NCI-H1694 treated with DMSO at 0.1 percent for 48 hours (cell line): ENCODE results near the gene KRTAP5-3.
"Not testable (repeated sequence)": the region's sequence is repeated elsewhere in the genome, so short reads cannot be mapped to it uniquely, and the experiment has no call there.

Source experiments
- DNase-seq: peaks from one replicate; lab custom pipeline; 2025; lab: John Stamatoyannopoulos, UW

KRTAP5-3 gene, protein sequence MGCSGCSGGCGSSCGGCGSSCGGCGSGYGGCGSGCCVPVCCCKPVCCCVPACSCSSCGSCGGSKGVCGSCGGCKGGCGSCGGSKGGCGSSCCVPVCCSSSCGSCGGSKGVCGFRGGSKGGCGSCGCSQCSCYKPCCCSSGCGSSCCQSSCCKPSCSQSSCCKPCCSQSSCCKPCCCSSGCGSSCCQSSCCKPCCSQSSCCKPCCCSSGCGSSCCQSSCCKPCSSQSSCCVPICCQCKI

DNA sequence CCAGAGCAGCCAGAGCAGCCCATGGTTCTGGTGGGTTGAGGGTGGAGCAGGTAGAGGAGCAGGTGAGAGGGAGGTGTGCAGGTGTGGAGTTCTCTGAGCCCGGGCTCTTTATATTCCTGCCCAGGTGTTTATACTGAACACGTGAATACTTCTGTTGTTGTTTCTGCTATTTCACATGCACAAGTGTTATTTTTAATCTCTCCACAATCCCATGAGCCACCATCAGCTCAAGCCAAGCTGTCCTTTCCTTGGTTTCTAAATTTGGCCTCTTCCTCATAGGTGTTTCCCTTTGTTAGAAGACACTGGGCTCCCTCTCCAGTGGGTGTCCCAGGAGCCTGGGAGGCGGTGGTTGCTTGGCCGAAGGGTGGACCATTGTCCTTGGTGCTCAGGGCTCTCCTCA, at the start of gene KRTAP5-3:
Gene KRTAP5-3 (minus strand): TSS at position 101 of the 400 bp plus-strand sequence. CDS start 78 bp downstream, at position 23.
- DNase-seq = no peak

DNA sequence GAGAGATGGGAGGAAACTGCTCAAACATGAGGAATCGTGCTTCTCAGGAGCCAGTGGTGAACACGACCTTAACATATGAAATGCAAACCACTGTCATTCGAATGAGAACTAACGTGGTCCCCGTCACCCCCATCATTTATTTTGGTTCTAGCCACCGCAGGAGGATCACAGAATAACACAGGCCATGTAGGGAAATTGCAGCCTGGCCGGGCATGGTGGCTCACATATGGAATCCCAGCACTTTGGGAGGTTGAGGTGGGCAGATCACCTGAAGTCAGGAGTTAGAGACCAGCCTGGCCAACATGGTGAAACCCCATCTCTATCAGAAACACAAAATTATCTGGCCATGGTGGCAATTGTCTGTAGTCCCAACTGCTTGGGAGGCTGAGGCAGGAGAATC, 48.4 kb upstream of the KRTAP5-3 start:
- no peak for DNase-seq

DNA sequence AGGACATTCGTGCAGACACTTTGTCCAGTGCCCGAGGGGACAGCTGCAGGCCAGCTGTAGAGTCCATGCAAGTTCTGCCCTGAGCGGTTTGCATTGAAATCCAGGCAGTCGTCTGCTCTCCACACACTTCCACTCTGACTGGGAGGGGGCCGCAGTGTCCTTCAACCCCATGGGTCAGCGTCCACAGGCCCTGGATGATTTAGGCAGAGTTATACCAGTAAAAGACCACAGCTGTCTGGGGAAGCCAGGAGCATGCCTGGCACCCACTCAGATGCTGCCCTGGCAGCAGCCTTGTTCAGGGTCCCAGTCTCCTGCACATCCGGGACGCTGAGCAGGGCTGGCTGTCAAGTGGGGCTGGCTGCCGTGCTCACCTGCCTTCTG, 47.8 kb upstream of the KRTAP5-3 start:
- no peak for DNase-seq

DNA sequence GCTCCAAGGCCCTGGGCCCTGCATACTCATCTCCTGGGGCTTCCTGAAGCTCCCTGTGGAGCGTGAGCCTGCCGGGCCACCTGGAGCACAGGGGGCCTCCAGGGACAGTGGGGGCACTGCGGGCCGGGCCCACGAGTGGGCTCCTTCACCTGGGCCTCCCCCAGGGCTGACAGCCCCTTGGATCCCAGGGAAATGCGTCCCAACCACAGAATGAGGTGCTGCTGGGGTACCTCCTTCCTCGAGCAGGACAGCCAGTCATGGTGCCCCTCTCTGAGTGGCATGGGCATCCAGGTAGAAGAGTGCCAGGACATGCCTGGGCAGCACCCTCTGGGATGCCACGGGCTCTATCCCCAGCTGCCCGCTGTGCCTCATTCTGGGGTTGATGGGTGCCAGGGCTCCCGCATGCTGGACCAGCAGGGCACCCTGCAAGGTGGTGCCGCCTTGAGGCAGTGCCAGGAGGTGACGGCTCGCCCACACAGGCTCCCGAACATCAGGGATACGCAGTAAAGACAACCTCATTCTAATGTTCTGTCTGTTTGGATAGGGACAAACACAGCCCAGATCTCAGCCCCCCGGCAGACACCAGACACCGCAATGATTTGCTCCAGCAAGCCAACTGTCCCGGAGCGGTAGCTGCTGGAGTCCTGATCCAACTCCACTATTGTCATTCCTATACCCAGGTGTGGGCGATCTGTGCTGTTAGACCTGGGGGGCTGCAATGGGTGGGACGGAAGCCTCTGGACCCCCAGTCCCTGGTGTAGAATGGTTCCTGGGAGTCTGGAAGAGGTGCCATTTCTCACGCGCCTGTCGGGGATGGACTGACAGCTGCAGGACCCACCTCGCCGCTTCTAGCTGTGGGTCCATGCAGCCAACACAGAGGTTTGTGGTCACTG, 47.2 kb upstream of the KRTAP5-3 start:
- DNase-seq = no peak

- no peak for DNase-seq
These were observed 46.3 kb upstream of the KRTAP5-3 start for GRCh38 chr11:1654388-1655167.

GRCh38 chr11:1653541-1654387, 45.5 kb upstream of the KRTAP5-3 start:
- DNase-seq = no peak

GRCh38 chr11:1652771-1653540, 44.7 kb upstream of the KRTAP5-3 start:
- DNase-seq = no peak

- no peak for DNase-seq
These were observed 44.1 kb upstream of the KRTAP5-3 start for GRCh38 chr11:1652442-1652770.

DNA sequence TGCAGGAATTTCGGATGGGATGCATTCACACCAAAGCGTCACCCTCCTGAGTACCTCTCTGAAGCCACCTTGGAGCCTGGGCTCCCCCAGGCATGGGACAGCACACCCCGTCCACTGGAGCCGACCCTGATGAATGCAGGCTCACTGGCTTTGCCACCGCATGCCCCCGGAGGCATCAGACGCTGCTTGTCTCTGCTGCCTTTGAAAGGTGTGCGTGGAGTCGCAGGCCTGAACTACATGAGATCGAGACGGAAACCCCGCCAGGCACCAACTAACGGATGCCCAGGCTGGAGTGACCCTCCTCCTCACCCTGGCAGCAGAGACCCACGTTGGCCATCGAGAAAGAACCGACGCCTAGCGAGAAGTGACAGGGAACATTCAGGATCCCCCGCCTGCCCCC, 43.8 kb upstream of the KRTAP5-3 start:
- DNase-seq = no peak

GRCh38 chr11:1651411-1651980, 43.2 kb upstream of the KRTAP5-3 start:
- no peak for DNase-seq

DNA sequence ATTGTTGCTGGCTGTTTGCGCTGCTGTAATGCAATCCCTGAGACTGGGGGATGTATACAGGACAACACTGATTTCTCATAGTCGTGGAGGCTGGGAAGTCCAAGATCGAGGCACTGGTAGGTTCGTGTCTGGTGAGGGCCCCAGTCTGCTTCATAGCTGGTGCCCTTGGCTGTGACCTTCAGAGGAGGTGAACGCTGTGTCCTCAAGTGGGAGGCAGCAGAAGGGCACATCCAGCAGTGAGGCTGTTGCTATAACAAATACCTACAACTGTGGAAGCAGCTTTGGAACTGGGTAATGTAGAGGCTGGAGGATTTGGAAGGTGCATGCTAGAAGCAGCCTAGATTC, 42.6 kb upstream of the KRTAP5-3 start:
- no peak for DNase-seq

GRCh38 chr11:1650034-1650917, 42.0 kb upstream of the KRTAP5-3 start:
- no peak for DNase-seq

DNA sequence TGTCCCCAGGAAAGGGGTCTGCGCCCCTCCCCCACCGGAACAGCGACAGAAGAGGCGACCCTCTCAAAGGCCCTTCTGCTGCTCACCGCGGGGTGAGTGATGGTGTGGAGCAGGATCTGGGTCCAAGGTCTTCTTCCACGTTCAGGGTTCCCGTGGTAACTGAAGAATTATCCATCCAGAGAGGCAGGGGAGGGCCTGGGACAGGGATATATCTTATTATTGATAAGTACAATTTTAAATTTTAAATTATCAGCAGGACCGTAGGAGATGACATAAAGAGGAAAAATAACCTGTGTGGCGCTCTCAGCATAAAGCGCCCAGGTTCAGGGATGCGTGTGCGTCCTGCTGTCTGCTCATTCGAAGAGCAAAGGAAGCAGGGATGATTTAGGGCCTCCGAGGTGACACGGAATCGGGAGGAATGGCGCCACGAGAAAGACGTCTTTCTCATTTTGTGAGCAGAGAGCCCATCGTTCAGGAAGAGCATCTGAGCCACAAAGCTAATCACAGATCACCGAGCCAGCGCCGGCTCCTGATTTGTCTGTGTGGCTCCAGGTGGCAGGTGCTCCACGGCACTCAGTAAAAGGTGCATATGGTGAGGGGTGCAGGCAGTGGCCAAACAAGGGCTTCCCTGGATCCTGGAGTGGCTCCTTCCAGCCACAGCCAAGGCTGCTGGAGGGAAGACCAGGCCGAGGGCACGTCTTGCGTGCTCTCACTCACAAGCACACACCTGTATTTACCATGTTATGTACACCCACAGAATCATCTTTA, 40.6 kb upstream of the KRTAP5-3 start:
- DNase-seq = no peak

- DNase-seq = no peak
These were observed 39.8 kb upstream of the KRTAP5-3 start for GRCh38 chr11:1647901-1648652.

DNA sequence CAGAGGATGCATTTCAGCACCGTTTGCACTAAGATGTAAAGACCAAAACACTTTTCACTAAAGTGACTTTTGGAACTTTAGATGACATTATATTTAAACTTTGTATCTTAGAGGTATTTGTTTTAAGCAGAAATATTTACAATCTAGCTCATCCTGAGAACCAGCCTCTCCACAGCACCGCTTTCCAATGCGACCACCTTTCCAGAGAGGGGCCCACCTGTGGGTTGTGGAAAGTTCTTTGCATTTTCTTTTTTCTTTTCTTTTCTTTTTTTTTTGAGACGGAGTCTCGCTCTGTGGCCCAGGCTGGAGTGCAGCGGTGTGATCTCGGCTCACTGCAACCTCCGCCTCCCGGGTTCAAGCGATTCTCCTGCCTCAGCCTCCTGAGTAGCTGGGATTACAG, 38.3 kb upstream of the KRTAP5-3 start:
- DNase-seq = not testable (repeated sequence)

- no peak for DNase-seq
These were observed 37.1 kb upstream of the KRTAP5-3 start for GRCh38 chr11:1645357-1645821.

DNA sequence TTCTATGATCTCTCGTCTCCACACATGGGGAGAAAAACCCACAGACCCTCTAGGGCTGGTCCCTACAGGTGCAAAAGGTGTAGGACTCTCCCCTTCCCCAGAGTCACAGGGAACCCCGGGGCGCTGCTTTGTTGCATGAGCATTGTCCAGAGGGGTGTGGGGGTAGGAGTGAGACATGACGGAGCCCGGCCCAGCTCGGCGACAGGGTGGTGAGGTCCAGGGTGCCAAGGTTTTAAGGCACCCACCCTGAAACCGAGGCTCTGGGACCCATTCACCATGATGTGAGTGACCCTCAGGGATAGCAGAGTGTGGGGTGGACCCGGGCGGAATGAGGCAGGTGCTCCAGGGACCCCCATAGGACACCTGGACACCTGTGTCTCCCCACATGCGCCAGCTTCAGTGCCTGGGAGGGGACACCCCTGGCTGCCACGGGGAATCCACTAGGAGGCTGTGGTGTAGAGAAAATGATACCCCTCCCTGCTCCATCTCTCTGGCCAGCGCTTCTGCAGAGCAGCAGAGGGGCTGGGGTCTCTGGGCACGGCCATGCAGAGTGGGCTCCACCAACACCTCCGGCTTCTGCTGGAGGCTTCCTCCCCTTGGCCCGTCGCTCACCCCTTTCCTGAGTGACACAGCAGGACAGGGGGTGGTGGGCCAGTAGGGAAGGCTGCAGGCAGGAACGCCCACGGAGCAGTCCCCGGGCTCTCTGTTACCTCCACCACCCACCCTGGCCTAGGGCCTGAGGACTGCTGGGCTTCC, 36.5 kb upstream of the KRTAP5-3 start:
- DNase-seq = no peak
